Activated B cell treated with CpG ODN at 0.5 μM for 24 hours (primary cell): Measurements from ENCODE around the gene KBTBD12. TPM values are rescaled to one million over a fixed set of nuclear protein-coding genes. Genes with fewer than 3 reads are reported as not detected.

Experiments used
- ATAC-seq: fragments of 200-7000 bp; cut with Tn5 transposase; one replicate; pipeline ENCODE4 v1.10.0; 2021; ENCODE audit warnings: low read depth, mild to moderate bottlenecking, moderate library complexity
- CTCF ChIA-PET: fragments of 350-600 bp; sonication (Branson Sonifier 250); formaldehyde crosslinking; loops from one replicate; lab custom pipeline; 2021; ENCODE audit warnings: antibody characterized with exemption; lab: Charles Lee
- POLR2A ChIA-PET: fragments of 350-600 bp; sonication (Branson Sonifier 250); formaldehyde crosslinking; loops from one replicate; lab custom pipeline; 2021; ENCODE audit warnings: antibody characterized with exemption; lab: Charles Lee
- DNase-seq: peaks from one replicate; pipeline ENCODE4 v3.0.0; 2022
- H3K27ac Mint-ChIP-seq: one replicate; pipeline ENCODE4 v1.8.0; 2020; ENCODE audit warnings: mixed read lengths
- H3K27me3 Mint-ChIP-seq: one replicate; pipeline ENCODE4 v1.8.0; 2021; ENCODE audit warnings: mixed read lengths
- H3K36me3 Mint-ChIP-seq: one replicate; pipeline ENCODE4 v1.8.0; 2021; ENCODE audit warnings: low read depth, mixed read lengths
- H3K4me1 Mint-ChIP-seq: one replicate; pipeline ENCODE4 v1.8.0; 2021; ENCODE audit warnings: mixed read lengths
- H3K4me3 Mint-ChIP-seq: one replicate; pipeline ENCODE4 v1.8.0; 2020; ENCODE audit warnings: mild to moderate bottlenecking, mixed read lengths
- H3K9me3 Mint-ChIP-seq: one replicate; pipeline ENCODE4 v1.8.0; 2020; ENCODE audit warnings: mixed read lengths
- intact Hi-C: fragments of 100-400 bp; cut with micrococcal nuclease; formaldehyde crosslinking; loops from one replicate; pipeline ENCODE4 v1.15.1; 2024
- total RNA-seq: library from RNA; stranded (reverse); gene quantifications from 2 replicates; pipeline ENCODE4 v1.2.3, GENCODE V29; 2022
- TF ChIP-seq, protein P1 (sequence below): fragments of 200-600 bp; IDR thresholded peaks from one replicate; pipeline ENCODE4 v1.8.0; 2022; ENCODE audit warnings: antibody characterized with exemption, mild to moderate bottlenecking

Gene KBTBD12
- total RNA-seq, 1 donor from 2014 or later = 0.16 TPM

GRCh38 chr3:127959873-127960272 is 44.8 kb downstream of the KBTBD12 start:
- intact Hi-C loops = loop anchor here (1.0 kb wide), 2 partner anchors 265 to 308 kb away; no protein-coding TSS in a partner anchor
- no peaks in the 10 kb centered on the region for H3K4me1 Mint-ChIP-seq
- ATAC-seq (no peak), DNase-seq (no peak)
- no peaks in the 10 kb centered on the region for H3K36me3 Mint-ChIP-seq
- POLR2A ChIA-PET = no interaction called here
- TF ChIP-seq, protein P1, sequence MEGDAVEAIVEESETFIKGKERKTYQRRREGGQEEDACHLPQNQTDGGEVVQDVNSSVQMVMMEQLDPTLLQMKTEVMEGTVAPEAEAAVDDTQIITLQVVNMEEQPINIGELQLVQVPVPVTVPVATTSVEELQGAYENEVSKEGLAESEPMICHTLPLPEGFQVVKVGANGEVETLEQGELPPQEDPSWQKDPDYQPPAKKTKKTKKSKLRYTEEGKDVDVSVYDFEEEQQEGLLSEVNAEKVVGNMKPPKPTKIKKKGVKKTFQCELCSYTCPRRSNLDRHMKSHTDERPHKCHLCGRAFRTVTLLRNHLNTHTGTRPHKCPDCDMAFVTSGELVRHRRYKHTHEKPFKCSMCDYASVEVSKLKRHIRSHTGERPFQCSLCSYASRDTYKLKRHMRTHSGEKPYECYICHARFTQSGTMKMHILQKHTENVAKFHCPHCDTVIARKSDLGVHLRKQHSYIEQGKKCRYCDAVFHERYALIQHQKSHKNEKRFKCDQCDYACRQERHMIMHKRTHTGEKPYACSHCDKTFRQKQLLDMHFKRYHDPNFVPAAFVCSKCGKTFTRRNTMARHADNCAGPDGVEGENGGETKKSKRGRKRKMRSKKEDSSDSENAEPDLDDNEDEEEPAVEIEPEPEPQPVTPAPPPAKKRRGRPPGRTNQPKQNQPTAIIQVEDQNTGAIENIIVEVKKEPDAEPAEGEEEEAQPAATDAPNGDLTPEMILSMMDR = no peak
- CTCF ChIA-PET = interaction anchor here (0.7 to 2.9 kb wide), 8 partner anchors 169 to 385 kb away, joined by 3 to 14 read pairs (median 7); no protein-coding TSS in a partner anchor
- no peak overlapping the region for H3K27ac Mint-ChIP-seq
- H3K27me3 Mint-ChIP-seq = no peaks in the 10 kb centered on the region
- H3K4me3 Mint-ChIP-seq = no peak overlapping the region
- no peaks in the 10 kb centered on the region for H3K9me3 Mint-ChIP-seq

DNA sequence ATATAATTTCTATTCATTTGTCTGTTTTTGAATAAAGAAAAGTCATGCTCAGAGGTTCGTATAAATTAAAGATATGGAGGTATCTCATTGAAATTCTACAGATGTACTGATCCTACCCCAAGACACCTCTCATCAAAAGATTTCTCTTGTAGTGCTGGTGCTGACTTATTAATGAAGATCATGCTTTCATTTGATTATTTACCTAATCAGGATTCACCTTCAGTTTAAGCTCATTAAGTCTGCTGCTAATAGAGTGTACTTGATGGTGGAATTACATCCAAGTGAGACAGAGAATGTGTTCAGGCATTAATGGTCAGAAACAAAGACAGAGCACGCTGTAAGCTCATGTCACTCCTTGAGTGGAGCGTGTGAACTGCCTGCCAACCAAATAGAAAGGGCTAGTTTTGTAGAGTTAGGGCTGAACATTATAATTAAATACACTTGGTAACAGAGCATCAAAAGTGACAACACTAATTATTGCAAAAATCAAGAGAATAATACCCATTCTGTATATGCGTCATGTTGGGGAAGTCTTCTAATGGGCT is 45.5 kb downstream of the KBTBD12 start:
- no peaks in the 10 kb centered on the region for H3K4me1 Mint-ChIP-seq
- H3K4me3 Mint-ChIP-seq = no peak overlapping the region
- H3K9me3 Mint-ChIP-seq = no peaks in the 10 kb centered on the region
- H3K27ac Mint-ChIP-seq = no peak overlapping the region
- H3K36me3 Mint-ChIP-seq = no peaks in the 10 kb centered on the region
- no peak for DNase-seq
- no peak for ATAC-seq
- CTCF ChIA-PET = interaction anchor here (1.1 to 2.9 kb wide), 7 partner anchors 11 to 385 kb away, joined by 3 to 14 read pairs (median 10); no protein-coding TSS in a partner anchor
- TF ChIP-seq, protein P1 = no peak
- intact Hi-C loops = loop anchor here (1.0 kb wide), 2 partner anchors 265 to 308 kb away; no protein-coding TSS in a partner anchor
- H3K27me3 Mint-ChIP-seq = no peaks in the 10 kb centered on the region
- POLR2A ChIA-PET = no interaction called here

DNA sequence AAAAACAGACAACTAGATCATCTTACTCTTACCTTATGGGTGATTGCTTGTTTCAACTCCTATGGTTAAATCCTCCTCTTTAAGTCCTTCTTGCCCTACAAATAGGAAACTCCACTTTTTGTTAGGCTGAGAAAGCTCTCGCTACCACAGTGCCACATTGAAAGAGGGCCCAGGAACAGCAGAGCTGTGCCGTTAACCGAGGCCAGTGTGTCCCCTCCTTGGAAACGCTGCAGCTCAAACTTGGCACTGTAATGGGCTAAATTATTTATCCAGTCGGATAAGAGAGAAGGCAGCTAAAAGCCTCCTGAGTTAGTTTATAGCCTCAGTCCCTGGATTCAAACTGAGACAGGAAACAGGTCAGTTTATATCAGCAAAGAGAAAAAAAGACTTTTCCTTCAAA is 46.1 kb downstream of the KBTBD12 start:
- intact Hi-C loops = no loop called here
- TF ChIP-seq, protein P1 = no peak
- no peak for ATAC-seq
- Mint-ChIP-seq H3K9me3 (no peaks in the 10 kb centered on the region), H3K4me3 (no peak overlapping the region), H3K36me3 (no peaks in the 10 kb centered on the region), H3K4me1 (no peaks in the 10 kb centered on the region), H3K27ac (no peak overlapping the region), H3K27me3 (no peaks in the 10 kb centered on the region)
- CTCF ChIA-PET = interaction anchor here (1.1 to 2.2 kb wide), 4 partner anchors 10 to 270 kb away, joined by 4 to 11 read pairs (median 7); no protein-coding TSS in a partner anchor
- no peak for DNase-seq
- POLR2A ChIA-PET = no interaction called here

DNA sequence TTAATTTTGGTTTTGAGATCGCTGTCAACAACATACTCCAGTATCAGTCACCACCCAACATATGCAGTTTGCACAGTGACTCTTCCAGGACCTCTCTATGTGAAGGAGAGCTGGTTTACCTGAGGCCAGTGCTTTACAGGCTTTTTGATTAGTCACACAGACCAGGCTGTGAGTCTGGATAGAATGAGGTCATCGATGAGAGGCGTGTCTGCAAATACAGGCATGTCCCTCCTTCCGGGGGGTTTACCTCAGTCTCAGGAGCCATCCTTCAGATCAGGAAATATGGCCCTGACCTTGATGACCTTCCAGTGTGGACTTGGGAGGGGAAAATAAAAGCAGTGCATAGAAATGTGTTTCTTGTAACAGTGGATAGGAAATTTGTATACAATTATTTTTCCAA is 46.9 kb downstream of the KBTBD12 start:
- Mint-ChIP-seq H3K4me3 (no peak overlapping the region), H3K4me1 (no peaks in the 10 kb centered on the region), H3K27ac (no peak overlapping the region), H3K9me3 (no peaks in the 10 kb centered on the region), H3K36me3 (no peaks in the 10 kb centered on the region), H3K27me3 (no peaks in the 10 kb centered on the region)
- intact Hi-C loops = no loop called here
- DNase-seq (no peak), ATAC-seq (no peak)
- POLR2A ChIA-PET = no interaction called here
- CTCF ChIA-PET = no interaction called here
- TF ChIP-seq, protein P1 = no peak

- Mint-ChIP-seq H3K9me3 (no peaks in the 10 kb centered on the region), H3K27me3 (no peaks in the 10 kb centered on the region), H3K4me1 (no peaks in the 10 kb centered on the region), H3K36me3 (no peaks in the 10 kb centered on the region), H3K4me3 (no peak overlapping the region), H3K27ac (no peak overlapping the region)
- TF ChIP-seq, protein P1 = no peak
- intact Hi-C loops = no loop called here
- ATAC-seq = no peak
- CTCF ChIA-PET = no interaction called here
- POLR2A ChIA-PET = no interaction called here
- DNase-seq = no peak
Measured at GRCh38 chr3:127962937-127963336, 47.9 kb downstream of the KBTBD12 start.
